Lower leg skin (tissue), 4 donors: ENCODE results near the gene PREX1. TPM values are rescaled to one million over a fixed set of nuclear protein-coding genes. Genes with fewer than 3 reads are reported as not detected.

Experiments
- DNase-seq, 2 donors: peaks; one replicate each; pipeline ENCODE4 v3.0.0-alpha.2; 2019; ENCODE audit warnings: low spot score in 2 of 2
- H3K4me3 ChIP-seq: fragments of 200-600 bp; sonication (generic); 2 replicates; pipeline ENCODE4 v1.5.1; 2017; ENCODE audit warnings: mild to moderate bottlenecking, low read depth; ENCODE audit not compliant: poor library complexity, severe bottlenecking
- POLR2A ChIP-seq, 2 donors: fragments of 450-650 bp; IDR thresholded peaks; one replicate each; pipeline ENCODE4 v1.6.1; 2016 to 2017; ENCODE audit warnings: antibody characterized with exemption in 2 of 2, mild to moderate bottlenecking in 1 of 2, moderate library complexity in 1 of 2
- WGBS, 2 donors: methylation state at CpG; one replicate each; pipeline ENCODE4 v1.1.5; 2018; 5-methylcytosine and 5-hydroxymethylcytosine counted together
- intact Hi-C: fragments of 100-400 bp; cut with DNase I; formaldehyde crosslinking; loops from one replicate; pipeline ENCODE4 v1.15.0; 2023; ENCODE audit warnings: low total_unique reads
- total RNA-seq, 4 donors: library from RNA; depleted of rRNA; stranded (reverse); fragments of >200 nt; gene quantifications; one replicate each; pipeline ENCODE4 v1.1.0, GENCODE V29; 2016
- TF ChIP-seq, protein P1 (sequence below), 3 donors: fragments of 450-650 bp; IDR thresholded peaks; one replicate each; pipeline ENCODE4 v1.5.1; 2016; ENCODE audit warnings: antibody characterized with exemption in 3 of 3, mild to moderate bottlenecking in 3 of 3, moderate library complexity in 2 of 3

Gene PREX1
- total RNA-seq, 4 donors from 2014 or later = 5.4 to 18.6 (median 7.9) TPM

DNA sequence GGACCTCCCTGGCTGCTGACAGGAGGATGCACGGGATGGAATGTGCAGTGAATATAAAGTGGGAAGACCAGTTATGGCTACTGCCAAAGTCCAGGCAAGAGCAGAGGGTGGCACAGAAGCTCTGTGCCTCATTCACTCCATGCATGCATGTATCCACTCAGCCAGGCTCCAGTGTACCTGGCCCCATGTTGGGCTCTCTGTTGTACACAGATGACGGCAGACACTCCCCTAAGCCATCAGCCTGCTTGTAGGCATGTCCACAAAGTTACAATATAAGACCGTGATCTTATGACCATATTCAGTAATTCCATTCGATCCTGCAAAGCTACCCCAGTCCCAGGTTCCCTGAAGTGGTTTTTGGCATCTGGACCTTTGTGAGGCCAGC lies 116.8 kb downstream of the PREX1 start:
- intact Hi-C loops = no loop called here
- DNase-seq = no peak
- H3K4me3 ChIP-seq = no peak overlapping the region
- 73 to 88% methylated on average over 4 of the region's 4 CpGs for WGBS, 2 donors
- TF ChIP-seq, protein P1, sequence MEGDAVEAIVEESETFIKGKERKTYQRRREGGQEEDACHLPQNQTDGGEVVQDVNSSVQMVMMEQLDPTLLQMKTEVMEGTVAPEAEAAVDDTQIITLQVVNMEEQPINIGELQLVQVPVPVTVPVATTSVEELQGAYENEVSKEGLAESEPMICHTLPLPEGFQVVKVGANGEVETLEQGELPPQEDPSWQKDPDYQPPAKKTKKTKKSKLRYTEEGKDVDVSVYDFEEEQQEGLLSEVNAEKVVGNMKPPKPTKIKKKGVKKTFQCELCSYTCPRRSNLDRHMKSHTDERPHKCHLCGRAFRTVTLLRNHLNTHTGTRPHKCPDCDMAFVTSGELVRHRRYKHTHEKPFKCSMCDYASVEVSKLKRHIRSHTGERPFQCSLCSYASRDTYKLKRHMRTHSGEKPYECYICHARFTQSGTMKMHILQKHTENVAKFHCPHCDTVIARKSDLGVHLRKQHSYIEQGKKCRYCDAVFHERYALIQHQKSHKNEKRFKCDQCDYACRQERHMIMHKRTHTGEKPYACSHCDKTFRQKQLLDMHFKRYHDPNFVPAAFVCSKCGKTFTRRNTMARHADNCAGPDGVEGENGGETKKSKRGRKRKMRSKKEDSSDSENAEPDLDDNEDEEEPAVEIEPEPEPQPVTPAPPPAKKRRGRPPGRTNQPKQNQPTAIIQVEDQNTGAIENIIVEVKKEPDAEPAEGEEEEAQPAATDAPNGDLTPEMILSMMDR (IDR thresholded peaks at IDR 0.05) = no peak
- TF ChIP-seq POLR2A (IDR thresholded peaks at IDR 0.05) = no peak

DNA sequence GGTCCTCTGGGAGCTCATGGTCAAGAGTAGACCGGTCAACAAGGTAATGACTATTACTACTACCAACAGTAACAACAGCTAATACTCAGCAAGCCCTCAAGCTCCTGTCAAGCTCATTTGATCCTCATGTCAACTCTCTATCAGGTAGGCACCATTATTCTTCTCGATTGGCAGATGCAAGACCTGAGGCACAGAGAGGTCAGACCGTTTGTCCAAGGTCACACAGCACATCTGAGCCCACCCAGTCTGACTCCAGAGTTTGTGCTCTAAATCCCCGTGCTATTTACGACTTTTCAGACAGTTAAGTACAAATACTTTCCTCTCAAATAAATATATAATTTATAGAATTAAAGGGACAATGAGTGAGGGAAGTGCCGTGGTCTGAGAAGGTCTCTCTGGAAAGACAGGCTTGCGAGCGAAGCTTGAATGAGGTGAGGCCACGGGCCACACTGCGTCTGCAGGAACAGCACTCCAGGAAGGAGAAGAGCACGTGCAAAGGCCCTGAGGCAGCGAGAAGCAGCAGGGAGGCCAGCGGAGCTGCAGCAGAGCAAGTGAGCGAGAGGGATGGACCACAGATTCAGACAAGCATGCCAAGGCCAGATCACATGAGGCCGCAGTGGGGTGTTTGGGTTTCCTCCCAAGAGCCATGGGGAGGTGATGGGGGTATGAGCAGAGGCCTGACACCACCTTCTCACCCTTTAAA lies 117.3 kb downstream of the PREX1 start:
- WGBS, 2 donors = 90 to 94% methylated on average over 15 of the region's 15 CpGs
- no peak for DNase-seq
- no peak overlapping the region for H3K4me3 ChIP-seq
- intact Hi-C loops = no loop called here
- no peak for TF ChIP-seq POLR2A (IDR thresholded peaks at IDR 0.05)
- TF ChIP-seq, protein P1 (IDR thresholded peaks at IDR 0.05) = no peak

DNA sequence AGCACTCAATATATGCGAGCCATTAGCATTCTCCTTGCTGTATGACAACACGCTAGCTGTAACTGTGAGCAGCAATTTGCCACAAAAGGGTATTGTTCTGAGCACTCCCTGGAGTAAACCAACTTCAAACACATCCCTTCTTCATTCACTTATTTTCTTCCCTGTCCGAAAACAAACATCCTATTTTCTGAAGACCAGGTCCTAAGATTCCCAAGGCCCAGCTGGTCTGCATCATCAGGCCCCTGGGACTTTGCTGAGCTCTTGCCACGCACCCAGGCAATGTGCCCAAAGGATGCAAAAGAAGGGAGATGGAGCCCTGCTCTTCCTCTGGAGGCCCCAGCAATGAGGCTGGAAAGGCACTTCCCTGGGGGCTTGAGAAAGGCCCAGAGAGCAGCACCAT lies 118.1 kb downstream of the PREX1 start:
- no peak overlapping the region for H3K4me3 ChIP-seq
- intact Hi-C loops = no loop called here
- no peak for DNase-seq
- WGBS, 2 donors = 81 to 83% methylated on average over 4 of the region's 4 CpGs
- TF ChIP-seq, protein P1 (IDR thresholded peaks at IDR 0.05) = no peak
- TF ChIP-seq POLR2A (IDR thresholded peaks at IDR 0.05) = no peak

DNA sequence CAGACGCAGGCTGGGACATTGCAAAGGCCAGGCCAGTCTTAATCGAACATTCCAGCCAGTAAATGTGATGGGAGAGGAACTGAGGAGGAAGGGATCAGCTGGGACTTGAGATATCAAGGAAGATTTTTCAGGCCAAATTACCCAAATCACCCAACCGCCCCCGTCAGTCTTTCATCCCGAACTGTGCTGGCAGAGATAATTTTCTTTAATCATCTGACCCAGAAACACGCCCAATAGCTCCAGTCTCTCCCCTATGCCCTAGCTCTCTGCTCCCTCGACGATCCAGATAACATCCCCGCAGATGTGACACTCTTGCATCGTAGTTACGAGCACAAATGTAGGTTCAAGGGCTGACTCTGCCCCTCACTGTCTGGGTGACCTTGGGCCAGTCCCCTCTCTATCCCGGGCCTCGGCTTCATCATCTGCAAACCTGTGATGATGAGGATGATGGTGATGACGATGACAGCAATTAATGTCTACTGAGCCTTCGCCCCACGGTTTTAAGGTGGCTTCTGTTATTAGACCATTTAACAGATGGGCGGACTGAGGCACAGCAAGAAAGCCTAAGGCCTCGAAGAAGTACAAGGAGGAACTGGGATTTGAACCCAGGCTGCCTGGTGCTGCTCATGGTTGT lies 118.6 kb downstream of the PREX1 start:
- DNase-seq = no peak
- TF ChIP-seq, protein P1 (IDR thresholded peaks at IDR 0.05) = no peak
- TF ChIP-seq POLR2A (IDR thresholded peaks at IDR 0.05) = no peak
- H3K4me3 ChIP-seq = no peak overlapping the region
- 87 to 88% methylated on average over 18 of the region's 18 CpGs for WGBS, 2 donors
- intact Hi-C loops = no loop called here

DNA sequence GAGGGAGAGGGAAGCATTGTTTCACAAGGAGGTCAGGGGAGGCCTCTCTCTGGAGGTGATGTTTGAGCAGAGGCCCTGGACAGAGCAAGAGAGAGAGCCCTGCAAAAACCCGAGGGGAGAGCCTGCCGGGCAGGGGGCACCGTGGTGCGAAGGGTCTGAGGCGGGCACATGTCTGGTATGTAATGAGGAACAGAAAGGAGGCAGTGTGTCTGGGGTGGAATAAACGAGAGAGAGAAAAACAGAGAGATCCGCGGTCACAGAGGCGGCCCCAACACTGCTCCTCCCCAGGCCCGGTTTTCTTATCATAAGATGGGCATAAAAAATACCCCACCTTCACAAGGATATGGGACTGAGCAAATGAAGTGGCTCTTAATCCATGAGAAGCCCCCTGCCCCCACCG lies 119.2 kb downstream of the PREX1 start:
- TF ChIP-seq, protein P1 (IDR thresholded peaks at IDR 0.05) = no peak
- no peak for TF ChIP-seq POLR2A (IDR thresholded peaks at IDR 0.05)
- WGBS, 2 donors = 83% methylated on average over 11 of the region's 11 CpGs
- no peak for DNase-seq
- no peak overlapping the region for H3K4me3 ChIP-seq
- intact Hi-C loops = no loop called here
